NCI-H446 (cell line): Measurements from ENCODE around the gene ADCY10.

Experiments used
- DNase-seq, 2 experiments: peaks; one replicate each; lab custom pipeline; 2025; lab: John Stamatoyannopoulos, UW

Gene ADCY10

DNA sequence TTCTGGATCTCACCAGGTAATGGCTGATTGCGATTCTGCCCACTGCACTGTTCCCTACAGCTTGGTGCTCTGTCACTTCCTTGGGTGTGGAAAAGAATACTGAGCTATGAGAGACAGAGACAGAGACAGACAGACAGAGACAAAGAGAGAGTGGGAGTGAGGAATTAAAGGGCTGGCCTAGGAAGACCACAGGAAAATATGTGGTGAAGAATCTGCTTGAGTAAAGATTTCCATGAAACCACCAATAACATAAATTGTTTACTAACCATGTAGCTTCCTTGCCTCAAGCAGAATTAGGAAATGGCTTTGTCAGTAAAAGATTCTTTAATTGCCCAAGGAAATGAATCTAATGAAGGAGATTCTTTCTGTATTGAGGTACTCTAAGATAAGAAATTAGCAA is 137.8 kb downstream of the ADCY10 start:
- no peak for DNase-seq

DNA sequence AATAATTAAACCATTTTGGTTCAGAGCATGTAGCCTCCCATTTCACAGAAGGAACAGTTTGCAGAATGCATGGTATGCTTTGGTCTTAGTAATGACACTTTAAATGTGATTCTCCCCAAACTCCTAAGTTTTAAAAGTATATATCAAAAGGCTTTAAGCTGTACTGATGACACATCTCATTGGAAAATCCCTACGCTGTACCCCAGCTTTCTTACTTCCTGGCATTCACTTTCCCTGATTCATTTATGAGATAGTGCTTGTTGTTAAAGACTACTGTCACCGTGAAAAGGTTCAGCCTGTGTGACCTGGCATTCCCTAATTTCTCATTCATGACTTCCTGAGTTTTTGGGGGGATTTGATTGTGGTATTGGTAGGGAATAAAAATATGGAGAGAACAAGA is 138.8 kb downstream of the ADCY10 start:
- no peak for DNase-seq

DNA sequence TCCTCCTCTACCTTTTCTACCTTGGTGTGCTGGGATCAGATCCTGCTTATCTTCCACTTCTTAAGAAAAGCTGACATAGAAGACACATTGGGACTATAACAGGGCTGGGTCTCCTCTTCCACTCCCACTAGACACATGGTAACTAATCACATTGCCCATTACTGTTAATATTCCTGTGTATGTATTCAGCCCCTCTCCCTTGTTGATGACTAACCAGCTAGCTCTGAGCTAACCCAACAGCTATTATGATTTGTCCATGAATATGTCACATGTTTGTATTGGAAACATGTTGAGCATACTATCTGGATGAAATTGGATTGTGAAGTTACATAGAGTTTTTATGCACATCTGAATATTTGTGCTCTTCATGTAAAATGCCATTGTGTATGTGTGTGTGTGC is 139.2 kb downstream of the ADCY10 start:
- DNase-seq: no peak

DNA sequence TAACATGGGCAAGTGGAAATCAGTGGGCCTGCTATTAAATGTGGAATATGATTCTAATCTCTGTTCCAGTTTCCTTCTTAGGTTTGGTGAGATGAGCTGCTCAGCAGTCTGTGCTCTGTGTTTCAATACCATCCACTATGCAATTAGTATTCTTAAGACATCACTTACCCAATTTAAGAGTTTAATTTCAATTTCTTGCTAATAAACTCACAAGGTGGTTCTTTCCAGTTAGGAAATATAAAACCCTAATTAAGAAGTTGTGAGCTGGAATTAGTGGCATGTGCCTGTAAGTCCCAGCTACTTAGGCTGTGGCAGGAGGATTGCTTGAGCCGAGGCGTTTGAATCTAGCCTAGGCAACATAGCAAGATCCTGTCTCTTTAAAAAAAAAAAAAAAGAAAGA is 140.4 kb downstream of the ADCY10 start:
- DNase-seq: no peak

DNA sequence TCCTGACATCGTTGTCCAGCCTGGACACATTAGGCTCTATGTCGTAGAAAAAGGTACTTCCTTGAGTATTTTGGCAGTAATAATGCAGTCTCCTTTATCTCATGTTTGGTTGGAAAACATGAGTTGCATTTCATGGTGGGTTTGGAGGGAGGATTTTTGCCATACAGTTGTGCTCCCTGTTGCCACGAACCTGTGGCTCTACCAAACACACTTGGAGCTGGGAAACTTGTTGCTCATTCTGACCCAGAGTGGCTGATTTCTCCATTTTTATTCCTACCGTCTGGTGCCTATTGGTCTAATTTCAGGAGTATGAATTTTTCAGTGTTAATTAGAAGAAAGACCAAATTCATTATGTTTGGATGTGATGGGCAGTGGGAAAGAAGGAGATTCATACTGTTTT is 141.5 kb downstream of the ADCY10 start:
- DNase-seq: no peak

DNA sequence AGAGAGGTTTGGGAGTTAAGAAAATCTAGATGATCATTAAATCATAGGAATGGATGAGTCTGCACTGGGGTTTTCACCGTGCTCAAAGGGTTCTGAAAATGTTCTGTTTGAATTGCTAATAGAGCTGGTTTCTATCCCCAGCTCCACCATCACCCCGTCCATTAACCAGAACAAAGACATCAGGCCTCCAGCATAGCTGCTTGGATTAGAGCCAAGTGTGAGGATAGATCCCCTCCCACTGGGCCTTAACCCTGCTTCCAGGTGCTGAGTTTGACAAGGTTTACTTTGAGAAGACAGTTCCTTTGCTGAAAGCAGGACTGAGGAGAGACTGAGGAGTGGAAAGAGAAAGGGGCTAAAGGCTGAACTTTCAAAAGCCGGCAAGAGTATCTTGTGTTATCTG is 143.8 kb downstream of the ADCY10 start:
- DNase-seq: no peak

DNA sequence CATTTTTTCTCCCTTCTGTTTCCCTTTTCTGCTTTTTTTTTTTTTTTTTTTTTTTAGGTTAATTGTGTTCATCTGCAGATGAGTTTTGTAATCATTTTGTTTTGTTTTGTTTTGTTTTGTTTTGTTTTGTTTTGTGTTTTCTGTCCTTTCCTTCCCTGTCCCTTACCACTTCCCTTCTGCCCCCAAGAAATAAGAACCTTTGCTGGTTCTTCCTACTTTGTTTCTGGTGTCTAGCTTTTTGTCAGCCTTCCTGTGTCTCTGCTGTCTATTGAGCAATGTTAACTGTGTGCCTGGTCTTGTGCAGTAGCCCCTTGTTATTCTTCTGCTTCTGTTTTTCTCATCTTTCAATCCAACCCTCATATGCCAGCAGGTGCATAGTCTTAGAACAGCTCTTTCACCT is 146.2 kb downstream of the ADCY10 start:
- DNase-seq: no peak

DNA sequence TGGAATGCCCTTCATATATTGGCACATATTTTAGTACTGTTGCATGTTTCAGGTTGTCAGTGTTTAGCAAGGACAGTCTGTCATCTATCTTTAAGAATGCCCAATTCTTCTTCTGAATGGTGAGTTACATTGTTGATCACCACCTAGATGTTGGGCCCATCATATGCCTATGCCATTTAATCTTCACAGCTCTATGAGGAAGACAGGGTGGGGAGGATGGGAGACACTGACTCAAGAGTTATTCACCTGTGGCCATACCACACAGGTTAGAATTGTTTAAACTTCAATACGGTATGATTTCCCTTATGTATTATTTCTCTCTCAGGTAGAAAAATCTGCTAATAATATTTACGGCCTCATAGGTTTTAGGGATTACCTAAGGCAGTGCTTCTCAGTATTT is 147.4 kb downstream of the ADCY10 start:
- no peak for DNase-seq

DNA sequence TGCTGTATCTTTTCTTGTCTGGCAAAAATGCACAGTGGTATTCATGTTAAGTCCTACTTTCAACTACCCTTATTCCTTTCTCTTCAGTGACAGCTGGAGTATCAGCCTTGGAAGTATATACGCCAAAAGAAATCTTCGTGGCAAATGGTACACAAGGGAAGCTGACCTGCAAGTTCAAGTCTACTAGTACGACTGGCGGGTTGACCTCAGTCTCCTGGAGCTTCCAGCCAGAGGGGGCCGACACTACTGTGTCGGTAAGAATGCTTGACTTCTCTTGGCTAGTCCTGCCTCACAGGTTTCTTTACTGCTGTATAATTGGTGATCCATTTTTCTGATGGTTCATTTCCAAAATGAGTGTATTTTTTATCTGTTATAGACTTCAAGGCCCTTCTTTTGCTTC is 148.4 kb downstream of the ADCY10 start:
- DNase-seq: no peak

DNA sequence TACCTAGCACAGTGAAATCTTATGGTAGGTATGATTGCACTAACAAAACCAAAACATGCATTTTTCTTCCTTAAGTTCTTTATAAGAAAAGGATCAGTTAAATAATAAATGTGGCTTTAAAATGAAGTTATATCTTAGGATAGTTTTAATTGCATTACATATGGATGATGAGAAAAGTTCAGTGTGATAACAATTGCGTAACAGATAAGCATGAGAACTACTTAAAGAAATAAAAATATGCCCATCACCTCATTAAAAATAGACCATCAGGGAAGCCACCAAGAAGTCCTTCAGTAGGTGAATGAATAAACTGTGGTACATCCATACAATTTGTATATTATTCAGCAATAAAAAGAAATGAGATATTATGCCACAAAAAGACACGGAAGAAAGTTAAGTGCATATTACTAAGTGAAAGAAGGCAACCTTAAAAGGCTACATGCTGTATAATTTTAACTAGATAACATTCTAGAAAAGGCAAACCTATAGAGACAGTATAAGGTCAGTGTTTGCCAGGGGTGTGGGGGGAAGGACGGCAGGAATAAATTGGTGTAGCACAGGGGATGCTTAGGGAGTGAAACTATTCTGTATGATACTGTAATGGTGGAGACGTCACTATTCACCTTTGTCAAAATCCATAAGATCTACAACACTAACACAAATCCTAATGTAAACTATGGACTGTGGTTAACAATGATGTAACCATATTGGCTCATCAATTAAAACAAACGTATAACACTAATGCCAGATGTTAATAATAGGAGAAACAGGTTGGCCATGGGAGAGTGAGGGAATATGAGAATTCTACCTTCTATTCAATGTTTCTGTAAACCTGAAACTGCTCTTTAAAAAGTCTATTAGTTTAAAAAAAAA is 149.2 kb downstream of the ADCY10 start:
- DNase-seq: no peak

DNA sequence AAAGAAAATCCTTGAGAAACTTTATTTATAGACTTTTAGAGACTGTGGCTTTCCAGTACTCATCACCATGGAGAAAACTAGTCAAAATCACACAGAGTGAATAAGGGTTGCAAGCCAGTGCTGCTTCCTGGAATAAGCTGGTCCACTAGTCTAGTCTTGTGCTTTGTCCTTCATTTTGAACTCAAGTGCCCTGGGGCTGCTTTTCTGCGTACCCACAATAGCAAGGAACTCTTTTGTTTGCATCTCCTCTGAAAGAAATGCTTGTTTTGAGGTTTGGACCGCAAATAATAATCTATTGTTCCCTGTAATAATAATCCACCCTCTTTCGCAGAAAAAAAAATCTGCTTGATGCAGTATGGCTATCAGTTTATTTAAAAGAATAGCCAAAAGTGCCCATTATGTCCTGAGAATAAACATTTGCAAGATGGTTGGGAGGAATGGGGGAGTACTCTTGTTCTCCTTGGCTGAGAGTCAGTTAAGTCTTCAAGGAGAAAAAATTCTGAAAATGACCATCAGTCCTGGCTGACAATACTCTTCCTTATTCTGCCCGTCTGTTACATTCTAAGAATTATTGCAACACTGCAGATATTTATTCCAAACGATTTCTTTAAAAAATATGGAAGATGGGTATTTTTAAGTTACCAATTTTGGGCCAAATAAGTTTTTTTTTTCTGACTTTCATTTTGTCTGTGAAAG is 150.3 kb downstream of the ADCY10 start:
- DNase-seq: no peak

DNA sequence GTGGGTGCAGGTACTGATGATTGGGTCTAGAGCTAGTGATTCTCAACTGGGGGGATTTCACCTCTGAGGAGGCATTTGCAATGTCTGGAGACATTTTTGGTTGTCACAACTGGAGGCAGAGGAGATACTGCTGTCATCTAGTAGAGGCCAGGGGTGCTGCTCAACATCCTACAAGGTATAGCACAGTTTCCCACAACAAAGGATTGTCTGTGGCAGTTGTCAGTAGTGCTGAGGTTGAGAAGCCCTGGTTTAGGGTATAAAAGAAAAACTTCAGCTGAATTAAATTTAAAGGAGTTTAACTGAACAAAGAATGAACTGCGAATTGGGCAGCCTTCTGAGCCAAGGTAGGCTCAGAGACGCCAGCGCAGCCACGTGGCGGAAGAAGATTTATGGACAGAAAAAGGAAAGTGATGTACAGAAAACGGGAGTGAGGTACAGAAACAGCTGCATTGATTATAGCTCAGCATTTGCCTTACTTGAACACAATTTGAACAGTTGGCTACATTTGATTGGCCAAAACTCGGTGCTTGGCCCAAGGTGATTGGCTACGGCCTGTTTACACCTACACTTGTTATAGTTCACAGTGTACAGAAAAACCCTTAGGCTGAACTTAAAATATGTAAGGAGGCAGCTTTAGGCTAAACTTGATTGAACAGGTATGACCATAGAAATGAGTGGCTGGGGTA is 151.7 kb downstream of the ADCY10 start:
- DNase-seq: no peak

DNA sequence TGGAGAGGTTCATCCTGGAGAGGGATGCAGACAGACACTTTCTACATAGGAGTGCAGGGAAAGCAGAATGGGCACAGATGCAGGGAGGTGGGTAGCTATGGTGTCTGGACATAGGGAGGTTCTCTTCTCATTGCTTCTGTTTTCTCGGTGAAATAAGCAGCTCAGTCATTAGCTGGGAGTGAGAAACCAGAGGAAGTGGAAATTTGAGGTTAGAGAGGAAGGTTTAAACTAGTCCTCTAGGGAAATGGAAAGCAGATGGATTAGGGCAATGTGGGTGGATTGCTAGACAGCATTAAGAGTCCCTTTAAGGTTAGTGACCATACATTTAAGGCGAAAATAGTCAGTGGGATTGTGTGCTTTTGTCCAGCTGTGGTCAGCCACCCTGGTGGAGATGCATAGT is 152.5 kb downstream of the ADCY10 start:
- DNase-seq: no peak
